Osteocyte (in vitro differentiated cells): ENCODE data around the gene LAMTOR1. TPM values are rescaled to one million over a fixed set of nuclear protein-coding genes. Genes with fewer than 3 reads are reported as not detected.

ENCODE experiments used
- DNase-seq: peaks from one replicate; pipeline ENCODE4 v3.0.0; 2021; ENCODE audit warnings: mixed read lengths; ENCODE audit not compliant: unreplicated experiment; ENCODE audit errors: extremely low spot score
- H3K27ac Mint-ChIP-seq: one replicate; pipeline ENCODE4 v1.8.0; 2021; ENCODE audit warnings: mild to moderate bottlenecking, mixed read lengths; ENCODE audit not compliant: unreplicated experiment
- H3K27me3 Mint-ChIP-seq: one replicate; pipeline ENCODE4 v1.8.0; 2021; ENCODE audit warnings: mixed read lengths; ENCODE audit not compliant: unreplicated experiment
- H3K36me3 Mint-ChIP-seq: one replicate; pipeline ENCODE4 v1.8.0; 2021; ENCODE audit warnings: mixed read lengths; ENCODE audit not compliant: unreplicated experiment
- H3K4me1 Mint-ChIP-seq: one replicate; pipeline ENCODE4 v1.8.0; 2021; ENCODE audit warnings: mixed read lengths; ENCODE audit not compliant: unreplicated experiment
- H3K4me3 Mint-ChIP-seq: one replicate; pipeline ENCODE4 v1.8.0; 2021; ENCODE audit warnings: mild to moderate bottlenecking, moderate library complexity, mixed read lengths; ENCODE audit not compliant: unreplicated experiment
- H3K9me3 Mint-ChIP-seq: one replicate; pipeline ENCODE4 v1.8.0; 2021; ENCODE audit warnings: mixed read lengths; ENCODE audit not compliant: unreplicated experiment
- microRNA-seq: library from miRNA; unstranded; fragments of <30 nt; microRNA quantifications from one replicate; pipeline ENCODE4 v1.1.0, GENCODE V29; 2020; ENCODE audit not compliant: unreplicated experiment
- total RNA-seq: library from RNA; stranded (reverse); gene quantifications from 2 replicates; pipeline ENCODE4 v1.2.1, GENCODE V29; 2021
- TF ChIP-seq, protein P1 (sequence below): fragments of 200-600 bp; sonication (generic); IDR thresholded peaks from 2 replicates; pipeline ENCODE4 v1.5.0; 2021; ENCODE audit warnings: antibody characterized with exemption, mild to moderate bottlenecking, moderate library complexity

The LAMTOR1 gene
- total RNA-seq, 1 donor from 2014 or later = 96.8 TPM

DNA sequence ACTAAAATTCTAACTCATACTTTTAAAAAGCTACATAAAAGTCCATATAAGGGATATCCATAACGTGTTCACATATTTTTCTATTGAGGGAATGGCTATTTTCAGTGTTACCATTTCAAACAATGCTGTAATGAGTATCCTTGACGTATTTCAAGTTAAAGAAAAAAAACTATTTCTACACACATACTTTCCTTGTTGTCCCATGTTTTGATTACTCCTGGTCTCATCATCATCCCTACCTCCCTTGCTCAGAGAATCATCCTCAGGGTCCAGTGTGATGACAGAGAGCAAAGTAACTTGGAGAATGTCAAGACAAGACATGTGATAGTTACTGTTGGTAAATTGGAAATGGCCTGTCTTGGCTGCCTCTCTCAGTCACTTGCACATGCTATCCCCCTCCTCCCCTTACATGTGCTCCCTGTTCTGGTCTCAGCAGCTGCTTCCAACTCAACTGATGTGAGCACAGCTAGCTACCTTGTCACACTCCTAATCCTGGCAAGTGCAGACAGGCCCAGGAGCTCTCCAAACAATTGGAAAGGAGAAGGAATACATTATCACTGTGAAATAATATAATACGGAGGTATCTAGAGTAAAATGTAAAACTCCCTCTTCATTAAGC, 44.6 kb downstream of the LAMTOR1 start:
- no peak for DNase-seq
- Mint-ChIP-seq H3K9me3 (no peaks in the 10 kb centered on the region), H3K27ac (peak overlapping the region; percentile 50), H3K4me1 (peaks cover 6% of the 10 kb centered on the region), H3K4me3 (no peak overlapping the region), H3K27me3 (no peaks in the 10 kb centered on the region), H3K36me3 (no peaks in the 10 kb centered on the region)
- TF ChIP-seq, protein P1, sequence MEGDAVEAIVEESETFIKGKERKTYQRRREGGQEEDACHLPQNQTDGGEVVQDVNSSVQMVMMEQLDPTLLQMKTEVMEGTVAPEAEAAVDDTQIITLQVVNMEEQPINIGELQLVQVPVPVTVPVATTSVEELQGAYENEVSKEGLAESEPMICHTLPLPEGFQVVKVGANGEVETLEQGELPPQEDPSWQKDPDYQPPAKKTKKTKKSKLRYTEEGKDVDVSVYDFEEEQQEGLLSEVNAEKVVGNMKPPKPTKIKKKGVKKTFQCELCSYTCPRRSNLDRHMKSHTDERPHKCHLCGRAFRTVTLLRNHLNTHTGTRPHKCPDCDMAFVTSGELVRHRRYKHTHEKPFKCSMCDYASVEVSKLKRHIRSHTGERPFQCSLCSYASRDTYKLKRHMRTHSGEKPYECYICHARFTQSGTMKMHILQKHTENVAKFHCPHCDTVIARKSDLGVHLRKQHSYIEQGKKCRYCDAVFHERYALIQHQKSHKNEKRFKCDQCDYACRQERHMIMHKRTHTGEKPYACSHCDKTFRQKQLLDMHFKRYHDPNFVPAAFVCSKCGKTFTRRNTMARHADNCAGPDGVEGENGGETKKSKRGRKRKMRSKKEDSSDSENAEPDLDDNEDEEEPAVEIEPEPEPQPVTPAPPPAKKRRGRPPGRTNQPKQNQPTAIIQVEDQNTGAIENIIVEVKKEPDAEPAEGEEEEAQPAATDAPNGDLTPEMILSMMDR = no peak

DNA sequence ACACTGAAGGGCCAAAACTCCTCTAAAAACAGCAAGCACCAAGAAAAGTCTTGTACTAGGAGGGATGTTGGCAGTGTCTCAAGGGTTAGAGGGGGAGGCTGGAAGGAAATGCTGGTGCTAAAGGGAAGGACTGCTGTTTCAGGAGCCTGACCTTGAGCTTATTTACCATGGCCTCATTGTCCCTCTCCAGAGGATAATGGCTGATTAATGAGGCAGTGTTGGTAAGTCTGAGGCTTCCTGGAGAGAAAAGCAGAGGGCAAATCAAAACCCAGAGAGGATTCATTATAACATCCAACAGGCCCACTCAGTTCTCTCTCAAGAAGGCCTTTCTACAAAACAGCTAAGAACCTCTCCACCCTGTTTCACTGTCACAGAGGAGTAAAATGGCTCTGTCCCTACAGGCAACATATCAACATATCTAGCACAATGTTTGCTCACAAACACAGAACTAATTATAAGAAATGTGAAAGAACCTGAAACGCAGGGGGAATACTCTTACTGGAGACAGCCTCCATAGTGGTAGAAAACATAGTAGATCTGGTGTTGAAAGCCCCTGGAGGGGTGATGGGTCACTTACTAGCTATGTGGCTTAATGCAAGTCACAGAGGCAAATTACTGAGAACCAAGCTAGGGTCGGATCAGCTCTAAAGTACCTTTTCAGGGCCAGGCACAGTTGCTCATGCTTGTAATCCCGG, 54.2 kb downstream of the LAMTOR1 start:
- TF ChIP-seq, protein P1 = no peak
- H3K36me3 Mint-ChIP-seq = no peaks in the 10 kb centered on the region
- no peak for DNase-seq
- no peaks in the 10 kb centered on the region for H3K9me3 Mint-ChIP-seq
- no peaks in the 10 kb centered on the region for H3K4me1 Mint-ChIP-seq
- H3K27me3 Mint-ChIP-seq = no peaks in the 10 kb centered on the region
- no peak overlapping the region for H3K4me3 Mint-ChIP-seq
- peak overlapping the region; percentile 44 for H3K27ac Mint-ChIP-seq

Small RNAs within 50 kb of the gene (microRNA-seq; reads per million reads assigned to microRNA genes)
- gene MIR3165 = not detected

Other genes with a start within 250 kb of the LAMTOR1 start
- not detected in 2 replicates for gene DEFB131B, start 224.8 kb downstream of the LAMTOR1 start, total RNA-seq
- gene XNDC1N, start 174.7 kb downstream of the LAMTOR1 start, total RNA-seq = 9.4 and 11.8 TPM in 2 replicates
- 44.9 and 46.7 TPM in 2 replicates for gene RNF121, start 174.3 kb downstream of the LAMTOR1 start, total RNA-seq
- gene IL18BP, start 104.4 kb downstream of the LAMTOR1 start, total RNA-seq = 8.8 and 9.6 TPM in 2 replicates
- 238 and 247 TPM in 2 replicates for gene NUMA1, start 22.8 kb downstream of the LAMTOR1 start, total RNA-seq
- gene LRRC51, start 22.4 kb downstream of the LAMTOR1 start, total RNA-seq = 9.1 and 10.9 TPM in 2 replicates
- gene TOMT, start 2.6 kb upstream of the LAMTOR1 start, total RNA-seq = not detected in 2 replicates
- 32.1 and 32.3 TPM in 2 replicates for gene ANAPC15, start 9.4 kb upstream of the LAMTOR1 start, total RNA-seq
- gene FOLR3, start 32.4 kb upstream of the LAMTOR1 start, total RNA-seq = not detected in 2 replicates
- gene FOLR1, start 88.8 kb upstream of the LAMTOR1 start, total RNA-seq = not detected in 2 replicates
- not detected in 2 replicates for gene FOLR2, start 113.5 kb upstream of the LAMTOR1 start, total RNA-seq
- gene INPPL1, start 121.5 kb upstream of the LAMTOR1 start, total RNA-seq = 259 and 289 TPM in 2 replicates
- gene PHOX2A, start 140.9 kb upstream of the LAMTOR1 start, total RNA-seq = not detected in 2 replicates